Measurements from ENCODE around the gene IFT20.
A peak's percentile ranks its signal among the peaks of the same experiment; 100 is the strongest.

The IFT20 gene

GRCh38 chr17:28370035-28370743 is 34.9 kb upstream of the IFT20 start, which contains the start of gene VTN:
TSS of gene VTN (minus strand) at chr17:28370307. CDS start at chr17:28370203, 104 bp downstream.
- no peak within 1 kb of the TSS; the same call in 1 of the 2 replicates for H2AFZ ChIP-seq (ENCODE audit: low read length)
- H4K20me1 ChIP-seq (ENCODE audit: insufficient read depth, low read length, poor library complexity, severe bottlenecking) = no peaks in the 10 kb centered on the region
- H3K79me2 ChIP-seq (ENCODE audit: insufficient read depth, low read length) = no peaks in the 10 kb centered on the region
- no peaks in the 10 kb centered on the region for H3K27me3 ChIP-seq (ENCODE audit: insufficient read depth, low read length, poor library complexity, severe bottlenecking)
- no peaks in the 10 kb centered on the region for H3K36me3 ChIP-seq (ENCODE audit: insufficient read depth, low read length)
- TF ChIP-seq CTCF (conservative IDR thresholded peaks at IDR 0.05; ENCODE audit: low read length) (no peak), EZH2phosphoT487 (IDR thresholded peaks at IDR 0.05; ENCODE audit: borderline replicate concordance) (no peak)
- H3K4me2 ChIP-seq (ENCODE audit: low read depth, low read length, poor library complexity, severe bottlenecking) = peak within 1 kb of the TSS; percentile 29
- H3K9me2 ChIP-seq (replicated peaks; ENCODE audit: low read depth, low read length) = no peaks in the 10 kb centered on the region
- peak within 1 kb of the TSS; percentile 26 for H3K4me3 ChIP-seq (ENCODE audit: low read length, poor library complexity, severe bottlenecking)
- H3F3A ChIP-seq (ENCODE audit: low read depth) = 0 out of 2 replicates have a peak, but pooled peaks cover 2% of the 10 kb centered on the region
- H3K9me3 ChIP-seq (ENCODE audit: insufficient read depth, low read depth, low read length) = no peaks in the 10 kb centered on the region
- no peaks in the 10 kb centered on the region for H3K4me1 ChIP-seq (ENCODE audit: insufficient read depth, low read length, poor library complexity, severe bottlenecking)
- no peak within 1 kb of the TSS for H3K9ac ChIP-seq (ENCODE audit: low read depth, low read length, poor library complexity, severe bottlenecking)

DNA sequence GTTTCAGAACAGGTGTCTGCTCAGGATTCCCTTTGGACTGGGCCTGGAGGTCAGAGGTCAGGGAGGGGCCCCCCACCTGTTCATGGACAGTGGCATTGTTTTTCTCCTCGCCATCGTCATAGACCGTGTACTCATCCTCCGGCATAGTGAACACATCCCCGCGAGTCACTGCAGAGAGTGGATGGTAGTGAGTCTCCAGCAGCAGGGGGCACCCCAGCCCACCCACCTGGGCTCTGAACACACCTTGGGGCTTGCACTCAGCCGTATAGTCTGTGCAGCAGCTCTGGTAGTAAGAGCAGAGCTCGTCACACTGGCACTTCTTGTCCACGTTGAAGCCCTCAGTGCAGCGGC is 34.4 kb upstream of the IFT20 start:
- Histone ChIP-seq H3F3A (ENCODE audit: low read depth) (0 out of 2 replicates have a peak, but pooled peaks cover 2% of the 10 kb centered on the region), H3K9me2 (replicated peaks; ENCODE audit: low read depth, low read length) (no peaks in the 10 kb centered on the region), H3K4me2 (ENCODE audit: low read depth, low read length, poor library complexity, severe bottlenecking) (no peak overlapping the region), H2AFZ (ENCODE audit: low read length) (no peak overlapping the region), H3K36me3 (ENCODE audit: insufficient read depth, low read length) (no peaks in the 10 kb centered on the region), H3K9me3 (ENCODE audit: insufficient read depth, low read depth, low read length) (no peaks in the 10 kb centered on the region), H4K20me1 (ENCODE audit: insufficient read depth, low read length, poor library complexity, severe bottlenecking) (no peaks in the 10 kb centered on the region), H3K27me3 (ENCODE audit: insufficient read depth, low read length, poor library complexity, severe bottlenecking) (no peaks in the 10 kb centered on the region), H3K9ac (ENCODE audit: low read depth, low read length, poor library complexity, severe bottlenecking) (no peak overlapping the region), H3K4me3 (ENCODE audit: low read length, poor library complexity, severe bottlenecking) (no peak overlapping the region), H3K4me1 (ENCODE audit: insufficient read depth, low read length, poor library complexity, severe bottlenecking) (no peaks in the 10 kb centered on the region), H3K79me2 (ENCODE audit: insufficient read depth, low read length) (no peaks in the 10 kb centered on the region)
- TF ChIP-seq EZH2phosphoT487 (IDR thresholded peaks at IDR 0.05; ENCODE audit: borderline replicate concordance) = no peak
- TF ChIP-seq CTCF (conservative IDR thresholded peaks at IDR 0.05; ENCODE audit: low read length) = no peak; the same call in 1 of the 2 replicates

- Histone ChIP-seq H3K79me2 (ENCODE audit: insufficient read depth, low read length) (no peaks in the 10 kb centered on the region), H4K20me1 (ENCODE audit: insufficient read depth, low read length, poor library complexity, severe bottlenecking) (no peaks in the 10 kb centered on the region), H2AFZ (ENCODE audit: low read length) (no peak overlapping the region), H3K4me2 (ENCODE audit: low read depth, low read length, poor library complexity, severe bottlenecking) (no peak overlapping the region), H3F3A (ENCODE audit: low read depth) (0 out of 2 replicates have a peak, but pooled peaks cover 2% of the 10 kb centered on the region), H3K9ac (ENCODE audit: low read depth, low read length, poor library complexity, severe bottlenecking) (no peak overlapping the region), H3K4me1 (ENCODE audit: insufficient read depth, low read length, poor library complexity, severe bottlenecking) (no peaks in the 10 kb centered on the region), H3K4me3 (ENCODE audit: low read length, poor library complexity, severe bottlenecking) (no peak overlapping the region), H3K36me3 (ENCODE audit: insufficient read depth, low read length) (no peaks in the 10 kb centered on the region), H3K9me2 (replicated peaks; ENCODE audit: low read depth, low read length) (no peaks in the 10 kb centered on the region), H3K9me3 (ENCODE audit: insufficient read depth, low read depth, low read length) (no peaks in the 10 kb centered on the region), H3K27me3 (ENCODE audit: insufficient read depth, low read length, poor library complexity, severe bottlenecking) (no peaks in the 10 kb centered on the region)
- TF ChIP-seq CTCF (conservative IDR thresholded peaks at IDR 0.05; ENCODE audit: low read length) (no peak), EZH2phosphoT487 (IDR thresholded peaks at IDR 0.05; ENCODE audit: borderline replicate concordance) (no peak)
Observed at GRCh38 chr17:28368915-28369683, 33.8 kb upstream of the IFT20 start.
